HG02970 (cell line): Measurements from ENCODE around the gene BEX4.
"Not testable (repeated sequence)": the region's sequence is repeated elsewhere in the genome, so short reads cannot be mapped to it uniquely, and the experiment has no call there.

Experiments
- ATAC-seq: cut with Tn5 transposase; IDR thresholded peaks from one replicate; pipeline ENCODE4 v1.9.1; 2021; ENCODE audit warnings: mild to moderate bottlenecking, moderate library complexity, moderate number of reproducible peaks; ENCODE audit not compliant: unreplicated experiment, low FRiP score

BEX4 gene

GRCh38 chrX:103235608-103236007, 20.7 kb downstream of the BEX4 start:
- ATAC-seq: not testable (repeated sequence)

- no peak for ATAC-seq
These were observed 21.4 kb downstream of the BEX4 start for GRCh38 chrX:103236296-103236695.

GRCh38 chrX:103240155-103240554, 25.2 kb downstream of the BEX4 start:
- no peak for ATAC-seq

- no peak for ATAC-seq
These were observed 33.6 kb downstream of the BEX4 start for GRCh38 chrX:103248553-103248952.

GRCh38 chrX:103249805-103250204, 34.9 kb downstream of the BEX4 start:
- no peak for ATAC-seq

- no peak for ATAC-seq
These were observed 36.1 kb downstream of the BEX4 start for GRCh38 chrX:103250977-103251376.

- ATAC-seq: no peak
These were observed 38.7 kb downstream of the BEX4 start for GRCh38 chrX:103253608-103254007.

- peak; percentile 43 for ATAC-seq
These were observed 39.4 kb downstream of the BEX4 start for GRCh38 chrX:103254171-103254824.

GRCh38 chrX:103254921-103255493, 40.1 kb downstream of the BEX4 start, which contains the start of gene TCEAL8:
Gene TCEAL8 (minus strand): TSS chrX:103255155. CDS start chrX:103253979, 1,176 bp downstream.
- peak; percentile 88 for ATAC-seq

- no peak for ATAC-seq
These were observed 41.7 kb downstream of the BEX4 start for GRCh38 chrX:103256651-103257050.

- no peak for ATAC-seq
These were observed 43.4 kb downstream of the BEX4 start for GRCh38 chrX:103258275-103258674.
